ENCODE measurements around the gene FGF18. TPM values are rescaled to one million over a fixed set of nuclear protein-coding genes. Genes with fewer than 3 reads are reported as not detected.

Gene FGF18
- total RNA-seq, 2 donors from 2014 or later, result 0.81 to 1.6 TPM

- ATAC-seq (ENCODE audit: insufficient number of reproducible peaks, low FRiP score, low read depth) (no peak), DNase-seq (ENCODE audit: low spot score) (no peak)
- TF ChIP-seq CTCF (IDR thresholded peaks at IDR 0.05), result no peak
- Histone ChIP-seq H3K9me3 (no peaks in the 10 kb centered on the region), H3K27ac (no peak overlapping the region), H3K27me3 (replicated peaks; ENCODE audit: insufficient read depth) (no peaks in the 10 kb centered on the region), H3K4me1 (ENCODE audit: control insufficient read depth in 1 of 2, low read depth in 2 of 2) (peaks cover 14 to 31% of the 10 kb centered on the region in 2 donors), H3K4me3 (peak overlapping the region; percentile 70), H3K36me3 (no peaks in the 10 kb centered on the region)
Observed at GRCh38 chr5:171419688-171420430, 412 bp downstream of the FGF18 start.

- peaks cover 14 to 31% of the 10 kb centered on the region in 2 donors for H3K4me1 ChIP-seq (ENCODE audit: control insufficient read depth in 1 of 2, low read depth in 2 of 2)
- no peaks in the 10 kb centered on the region for H3K9me3 ChIP-seq
- no peaks in the 10 kb centered on the region for H3K36me3 ChIP-seq
- H3K27me3 ChIP-seq (replicated peaks; ENCODE audit: insufficient read depth), result no peaks in the 10 kb centered on the region
- DNase-seq (ENCODE audit: low spot score) (peak; percentile 69), ATAC-seq (ENCODE audit: insufficient number of reproducible peaks, low FRiP score, low read depth) (peak; percentile 24)
- H3K4me3 ChIP-seq, result peak overlapping the region; percentile 70
- H3K27ac ChIP-seq, result no peak overlapping the region
- no peak for TF ChIP-seq CTCF (IDR thresholded peaks at IDR 0.05)
Observed at GRCh38 chr5:171420431-171421241, 1.2 kb downstream of the FGF18 start.

- peak overlapping the region; percentile 70 for H3K4me3 ChIP-seq
- H3K27me3 ChIP-seq (replicated peaks; ENCODE audit: insufficient read depth), result no peaks in the 10 kb centered on the region
- H3K36me3 ChIP-seq, result no peaks in the 10 kb centered on the region
- DNase-seq (ENCODE audit: low spot score), result no peak
- no peaks in the 10 kb centered on the region for H3K9me3 ChIP-seq
- ATAC-seq (ENCODE audit: insufficient number of reproducible peaks, low FRiP score, low read depth), result no peak
- no peak for TF ChIP-seq CTCF (IDR thresholded peaks at IDR 0.05)
- H3K4me1 ChIP-seq (ENCODE audit: control insufficient read depth in 1 of 2, low read depth in 2 of 2), result peaks cover 14 to 31% of the 10 kb centered on the region in 2 donors
- H3K27ac ChIP-seq, result no peak overlapping the region
Observed at GRCh38 chr5:171421331-171422262, 2.1 kb downstream of the FGF18 start.

GRCh38 chr5:171422495-171422894, 3.0 kb downstream of the FGF18 start:
- H3K36me3 ChIP-seq, result no peaks in the 10 kb centered on the region
- no peak overlapping the region for H3K27ac ChIP-seq
- no peak overlapping the region for H3K4me3 ChIP-seq
- H3K9me3 ChIP-seq, result no peaks in the 10 kb centered on the region
- ATAC-seq (ENCODE audit: insufficient number of reproducible peaks, low FRiP score, low read depth) (no peak), DNase-seq (ENCODE audit: low spot score) (no peak)
- no peaks in the 10 kb centered on the region for H3K27me3 ChIP-seq (replicated peaks; ENCODE audit: insufficient read depth)
- no peak for TF ChIP-seq CTCF (IDR thresholded peaks at IDR 0.05)
- peaks cover 14 to 31% of the 10 kb centered on the region in 2 donors for H3K4me1 ChIP-seq (ENCODE audit: control insufficient read depth in 1 of 2, low read depth in 2 of 2)

All from thoracic aorta (tissue), 2 donors.